HG03558 (cell line): Measurements from ENCODE around the gene ARHGAP8.

Source experiments
- ATAC-seq: cut with Tn5 transposase; IDR thresholded peaks from one replicate; pipeline ENCODE4 v1.9.1; 2021; ENCODE audit warnings: moderate number of reproducible peaks; ENCODE audit not compliant: unreplicated experiment; ENCODE audit errors: extremely low read depth

The ARHGAP8 gene

GRCh38 chr22:44724416-44724815, 28.0 kb upstream of the ARHGAP8 start:
- ATAC-seq: no peak

GRCh38 chr22:44724859-44725258, 27.5 kb upstream of the ARHGAP8 start:
- no peak for ATAC-seq

GRCh38 chr22:44726439-44726838, 25.9 kb upstream of the ARHGAP8 start:
- ATAC-seq: no peak

GRCh38 chr22:44727148-44727547, 25.2 kb upstream of the ARHGAP8 start:
- ATAC-seq: no peak

- no peak for ATAC-seq
Observed at GRCh38 chr22:44727709-44728108, 24.7 kb upstream of the ARHGAP8 start.

GRCh38 chr22:44728761-44729324, 23.5 kb upstream of the ARHGAP8 start:
- ATAC-seq: no peak

GRCh38 chr22:44729391-44730021, 22.9 kb upstream of the ARHGAP8 start:
- ATAC-seq: no peak

GRCh38 chr22:44730022-44730393, 22.4 kb upstream of the ARHGAP8 start:
- ATAC-seq: no peak

GRCh38 chr22:44730490-44731356, 21.7 kb upstream of the ARHGAP8 start:
- ATAC-seq: no peak

- no peak for ATAC-seq
Observed at GRCh38 chr22:44731357-44731970, 20.9 kb upstream of the ARHGAP8 start.

GRCh38 chr22:44732017-44732561, 20.3 kb upstream of the ARHGAP8 start:
- ATAC-seq: no peak

GRCh38 chr22:44732661-44733060, 19.7 kb upstream of the ARHGAP8 start:
- ATAC-seq: no peak

GRCh38 chr22:44733426-44734106, 18.8 kb upstream of the ARHGAP8 start:
- no peak for ATAC-seq

- ATAC-seq: no peak
Observed at GRCh38 chr22:44734278-44734677, 18.1 kb upstream of the ARHGAP8 start.

- ATAC-seq: no peak
Observed at GRCh38 chr22:44734801-44735517, 17.4 kb upstream of the ARHGAP8 start.

GRCh38 chr22:44735518-44736428, 16.6 kb upstream of the ARHGAP8 start:
- ATAC-seq: no peak

- no peak for ATAC-seq
Observed at GRCh38 chr22:44736581-44737405, 15.6 kb upstream of the ARHGAP8 start.
